Right ventricle myocardium superior (tissue), 1 donor: ENCODE measurements around the gene GNB1. TPM values are rescaled to one million over a fixed set of nuclear protein-coding genes. Genes with fewer than 3 reads are reported as not detected.

Experiments
- ATAC-seq: fragments of 200-7000 bp; cut with Tn5 transposase; one replicate; pipeline ENCODE4 v1.9.1; 2020; ENCODE audit warnings: mild to moderate bottlenecking; ENCODE audit not compliant: poor library complexity
- DNase-seq: peaks from one replicate; pipeline ENCODE4 v3.0.0-alpha.2; 2020
- intact Hi-C: fragments of 100-400 bp; cut with DNase I; formaldehyde crosslinking; loops from one replicate; pipeline ENCODE4 v1.11.2; 2022
- total RNA-seq: library from RNA; stranded (reverse); fragmentation: NEBNext Ultra II Directional; extraction: Animal tissue kit (Norgen Biotek cat#: 25700); gene quantifications from one replicate; pipeline ENCODE4 v1.2.1, GENCODE V29; 2021
- donor health status: DM: no; HTN: yes; CAD: no; lungs with severe emphysema.

Gene GNB1
- total RNA-seq, 1 donor from 2014 or later = 154 TPM

DNA sequence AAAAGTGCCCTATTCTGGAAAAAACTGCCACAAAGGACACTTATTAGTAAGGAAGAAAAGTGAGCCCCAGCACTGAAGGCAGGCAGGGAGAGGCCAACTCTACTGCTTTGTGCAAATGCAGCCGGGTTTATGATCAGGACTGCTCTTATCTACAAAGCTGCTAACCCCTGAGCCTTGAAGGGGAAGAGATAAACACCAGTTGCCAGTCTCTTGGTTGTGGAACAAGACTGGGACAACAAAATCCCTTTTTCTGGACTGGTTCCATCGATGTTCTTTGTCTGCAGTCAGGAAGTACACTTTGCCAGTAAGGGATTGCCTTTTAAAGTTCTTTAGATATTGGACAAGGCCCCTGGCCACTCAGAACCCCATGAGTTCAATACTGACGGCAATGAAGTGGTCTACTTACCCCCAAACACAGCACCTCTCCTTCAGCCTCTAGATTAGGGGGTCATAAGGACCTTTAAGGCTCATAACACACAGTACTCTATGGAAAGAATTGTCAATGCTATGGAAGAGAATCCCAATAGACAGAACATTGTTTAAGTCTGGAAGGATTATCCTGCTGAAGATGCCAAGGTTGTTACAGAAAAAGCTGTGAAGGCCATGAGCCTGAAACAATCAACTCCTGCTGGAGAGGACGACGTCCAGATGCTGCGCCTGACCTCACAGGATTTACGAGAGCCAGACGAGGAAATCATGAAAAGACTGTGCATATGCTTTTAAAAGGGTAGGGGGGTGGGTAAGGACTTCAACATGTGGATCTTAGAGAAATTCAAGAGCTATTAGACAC is 43.6 kb downstream of the GNB1 start:
- DNase-seq = no peak
- ATAC-seq = peak; percentile 72
- intact Hi-C loops = no loop called here

DNA sequence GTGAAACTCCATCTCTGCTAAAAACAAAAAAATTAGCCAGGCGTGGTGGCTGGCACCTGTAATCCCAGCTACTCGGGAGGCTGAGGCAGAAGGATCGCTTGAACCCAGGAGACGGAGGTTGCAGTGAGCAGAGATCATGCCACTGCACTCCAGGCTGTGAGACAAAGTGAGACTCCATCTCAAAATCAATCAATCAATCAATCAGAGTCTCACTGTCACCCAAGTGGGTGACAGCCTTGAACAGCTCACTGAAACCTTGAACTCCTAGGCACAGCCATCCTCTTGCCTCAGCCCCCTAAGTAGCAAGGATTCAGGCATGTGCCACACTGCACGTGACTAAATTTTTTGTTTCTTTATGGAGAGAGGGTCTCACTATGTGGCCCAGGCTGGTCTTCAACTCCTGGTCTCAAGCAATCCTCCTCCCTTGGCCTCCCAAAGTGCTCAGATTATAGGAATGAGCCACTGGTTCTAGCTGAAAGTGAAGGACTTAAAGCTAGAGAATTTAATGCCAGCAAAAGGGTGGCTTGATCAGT is 44.4 kb downstream of the GNB1 start:
- intact Hi-C loops = no loop called here
- no peak for ATAC-seq
- DNase-seq = no peak

GRCh38 chr1:1842360-1843146 is 48.3 kb downstream of the GNB1 start:
- intact Hi-C loops = no loop called here
- no peak for DNase-seq
- ATAC-seq = no peak

GRCh38 chr1:1841575-1841995 is 49.3 kb downstream of the GNB1 start:
- ATAC-seq (peak; percentile 25), DNase-seq (no peak)
- intact Hi-C loops = no loop called here

DNA sequence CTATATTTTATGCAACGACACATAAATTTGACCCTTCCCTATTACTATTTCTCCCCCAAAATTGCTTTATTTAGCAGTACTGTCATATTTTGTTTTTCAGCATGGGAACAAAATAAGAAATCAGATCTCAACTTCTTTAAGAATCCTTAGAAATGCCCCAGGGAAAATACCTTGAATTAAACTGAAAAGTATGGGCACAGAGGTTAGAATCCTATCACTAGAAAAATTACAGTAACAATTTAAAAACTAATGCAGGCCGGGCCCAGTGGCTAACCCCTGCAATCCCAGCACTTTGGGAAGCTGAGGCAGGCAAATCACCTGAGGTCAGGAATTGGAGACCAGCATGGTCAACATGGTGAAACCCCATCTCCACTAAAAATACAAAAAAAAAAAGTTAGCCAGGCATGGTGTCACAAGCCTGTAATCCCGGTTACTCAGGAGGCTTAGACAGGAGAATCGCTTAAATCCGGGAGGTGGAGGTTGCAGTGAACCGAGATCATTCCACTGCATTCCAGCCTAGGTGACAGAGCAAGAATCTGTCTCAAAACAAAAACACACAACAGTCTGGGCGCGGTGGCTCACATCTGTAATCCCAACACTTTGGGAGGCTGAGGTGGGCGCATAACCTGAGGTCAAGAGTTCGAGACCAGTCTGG is 51.4 kb downstream of the GNB1 start:
- ATAC-seq = no peak
- DNase-seq = no peak
- intact Hi-C loops = no loop called here

DNA sequence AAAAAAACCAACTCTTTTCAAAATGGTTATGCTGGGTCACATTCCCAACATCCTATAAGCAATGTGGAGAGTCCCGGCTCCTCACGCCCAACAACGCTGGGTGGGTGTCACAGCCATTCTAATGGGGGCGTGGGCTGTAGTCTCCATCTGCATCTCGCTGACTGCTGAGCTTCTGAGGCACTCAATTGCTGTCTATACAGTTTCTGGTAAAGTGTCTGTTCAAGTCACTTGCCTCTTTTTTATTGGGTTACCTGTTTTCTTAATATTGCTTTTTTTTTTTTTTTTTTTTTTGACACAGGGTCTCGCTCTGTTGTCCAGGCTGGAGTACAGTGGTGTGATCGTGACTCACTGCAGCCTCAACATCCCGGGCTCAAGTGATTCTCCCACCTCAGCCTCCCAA is 54.8 kb downstream of the GNB1 start:
- intact Hi-C loops = no loop called here
- no peak for DNase-seq
- ATAC-seq = no peak

- intact Hi-C loops = no loop called here
- DNase-seq (no peak), ATAC-seq (no peak)
Measured at GRCh38 chr1:1835546-1835945, 55.3 kb downstream of the GNB1 start.

- DNase-seq (no peak), ATAC-seq (peak; percentile 38)
- intact Hi-C loops = no loop called here
Measured at GRCh38 chr1:1833916-1834325, 57.0 kb downstream of the GNB1 start.

DNA sequence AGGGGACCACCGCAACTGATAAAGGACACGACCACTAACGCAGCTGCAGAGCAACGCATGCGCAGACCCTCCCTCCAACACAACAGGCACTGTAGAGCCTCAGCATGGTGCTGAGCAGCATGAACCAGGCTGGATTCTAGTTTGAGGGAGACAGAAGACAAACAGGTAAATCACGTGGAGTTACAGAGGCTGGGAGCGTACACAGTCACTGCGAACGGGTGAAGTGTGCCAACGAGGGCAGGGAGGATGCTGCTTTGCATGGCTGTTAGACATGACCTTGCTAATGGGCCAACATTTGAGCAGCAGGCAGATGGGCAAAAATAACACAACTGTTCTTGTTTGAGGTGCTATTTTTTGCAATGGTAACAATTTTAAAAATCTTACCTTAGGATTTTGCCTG is 57.4 kb downstream of the GNB1 start:
- no peak for DNase-seq
- intact Hi-C loops = no loop called here

GRCh38 chr1:1832820-1833219 is 58.1 kb downstream of the GNB1 start:
- DNase-seq = no peak
- intact Hi-C loops = no loop called here
- ATAC-seq = peak; percentile 26

More for the DNA sequence above, 57.4 kb downstream of the GNB1 start:
- peak; percentile 82 for ATAC-seq

DNA sequence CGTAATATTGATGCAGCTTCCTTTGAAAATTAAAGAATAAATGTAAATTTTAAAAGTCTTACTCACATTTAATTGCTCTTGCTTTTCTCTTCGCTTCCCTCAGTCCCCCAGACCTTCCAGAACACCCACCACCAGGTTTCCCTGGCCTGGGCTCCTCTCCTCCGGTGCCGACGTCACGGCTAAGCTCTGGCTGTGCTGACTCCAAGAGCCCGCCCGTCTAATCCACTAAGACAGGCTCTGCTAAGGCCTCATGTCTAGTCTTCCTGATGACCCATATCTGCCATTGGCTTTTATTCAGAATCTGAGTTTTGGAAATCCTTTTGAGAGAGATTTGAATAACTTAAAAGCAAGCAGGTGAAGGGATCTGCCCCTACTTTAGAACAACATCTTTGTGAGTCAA is 58.7 kb downstream of the GNB1 start:
- intact Hi-C loops = no loop called here
- DNase-seq (no peak), ATAC-seq (no peak)

DNA sequence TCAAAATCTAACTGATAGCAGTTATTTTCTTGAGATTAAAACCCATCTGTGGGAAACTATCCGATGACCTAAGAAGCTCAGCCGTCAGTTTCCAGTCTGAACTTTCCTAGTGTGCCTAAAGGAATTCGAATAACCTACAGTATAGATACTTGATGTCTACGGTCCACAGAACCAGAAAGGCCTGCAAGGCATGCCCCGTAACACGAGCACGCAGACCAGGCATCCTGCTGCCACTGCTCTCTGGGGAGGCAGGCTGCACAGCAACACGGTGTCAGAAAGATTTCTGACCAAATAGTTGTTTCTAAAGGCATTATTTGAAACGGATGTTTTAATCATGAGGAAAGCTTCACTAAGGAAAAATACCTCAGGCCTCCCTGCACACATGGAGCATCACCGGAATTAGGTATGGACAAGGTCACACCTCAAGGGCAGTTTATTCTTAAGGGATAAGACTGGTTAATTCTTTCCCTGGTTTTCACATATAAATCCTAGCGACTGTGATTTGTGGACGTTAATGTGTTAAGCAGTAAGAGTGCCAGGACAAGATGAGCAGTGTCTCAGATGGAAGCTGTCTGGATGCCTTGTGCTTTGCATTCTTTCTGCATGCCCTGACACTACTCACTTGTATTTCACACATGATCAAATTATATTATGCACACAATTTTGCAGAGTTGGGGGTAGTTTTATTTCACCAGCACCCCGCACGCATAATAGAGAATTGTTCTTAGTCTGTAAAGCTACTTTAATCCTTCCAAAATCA is 63.6 kb downstream of the GNB1 start:
- ATAC-seq (no peak), DNase-seq (no peak)
- intact Hi-C loops = no loop called here

GRCh38 chr1:1826356-1827088 is 64.4 kb downstream of the GNB1 start:
- intact Hi-C loops = no loop called here

DNA sequence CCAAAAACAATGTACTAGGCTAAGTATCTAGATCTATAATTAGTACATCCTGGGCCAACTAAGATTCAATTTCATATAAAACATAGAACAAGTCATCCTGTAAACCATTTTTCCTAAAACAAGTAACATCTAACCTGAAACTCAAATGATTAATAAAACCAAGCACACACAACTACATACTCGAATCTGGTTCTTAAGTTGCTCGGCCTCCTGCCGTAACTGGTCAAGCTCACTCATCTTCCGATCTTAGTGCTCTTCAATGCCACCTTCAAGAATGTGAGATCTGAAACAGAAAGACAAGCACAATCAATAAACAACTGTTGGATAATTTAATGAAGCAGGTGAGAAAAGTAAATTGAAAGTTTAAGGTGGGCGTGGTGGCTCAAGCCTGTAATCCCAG is 65.7 kb downstream of the GNB1 start:
- intact Hi-C loops = no loop called here
- ATAC-seq (no peak), DNase-seq (no peak)

More at GRCh38 chr1:1826356-1827088, 64.4 kb downstream of the GNB1 start:
- ATAC-seq (no peak), DNase-seq (no peak)

GRCh38 chr1:1819762-1820161 is 71.1 kb downstream of the GNB1 start:
- intact Hi-C loops = no loop called here
- no peak for ATAC-seq
- DNase-seq = no peak

DNA sequence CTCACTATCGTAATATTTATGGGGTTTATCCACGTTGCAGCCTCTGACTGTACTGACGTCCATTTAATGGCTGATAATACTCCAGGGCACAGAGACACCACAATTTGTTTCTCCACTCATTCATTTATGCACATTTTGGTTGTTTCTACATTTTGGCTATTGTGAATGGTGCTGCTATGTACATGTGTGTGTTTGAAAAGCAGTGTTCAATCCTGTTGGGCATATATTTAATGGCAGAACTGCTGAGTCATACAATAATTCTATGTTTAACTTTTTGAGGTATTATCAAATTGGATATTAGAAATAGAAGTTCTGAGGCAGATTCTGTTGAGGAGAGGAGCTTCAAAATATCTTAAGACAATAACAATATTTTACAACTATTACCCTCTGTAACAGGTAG is 73.7 kb downstream of the GNB1 start:
- ATAC-seq (no peak), DNase-seq (no peak)
- intact Hi-C loops = no loop called here

GRCh38 chr1:1815606-1816281 is 75.1 kb downstream of the GNB1 start:
- ATAC-seq = no peak
- intact Hi-C loops = no loop called here

DNA sequence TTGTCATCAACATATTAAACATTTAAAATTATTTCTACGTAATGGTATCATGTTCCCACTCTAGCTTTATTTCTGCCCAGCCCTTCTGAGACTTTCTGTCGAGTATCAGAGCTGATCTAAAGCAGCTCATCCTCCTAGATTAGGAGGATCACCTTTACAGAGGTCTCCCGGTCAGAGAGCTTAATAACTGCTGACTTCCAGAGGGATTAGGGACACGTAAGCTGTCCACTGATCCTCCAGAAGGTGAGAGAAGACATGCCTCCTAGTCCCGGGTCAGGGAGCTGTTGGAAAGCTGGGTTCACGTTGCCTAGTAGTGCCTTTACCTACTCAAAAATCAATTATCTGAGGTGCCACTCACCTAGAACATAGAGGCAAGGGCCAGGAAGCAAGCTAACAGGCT is 81.4 kb downstream of the GNB1 start:
- intact Hi-C loops = no loop called here
- ATAC-seq = no peak
- DNase-seq = no peak

More at GRCh38 chr1:1815606-1816281, 75.1 kb downstream of the GNB1 start:
- no peak for DNase-seq
